ENCODE results near the gene HDAC4. TPM values are rescaled to one million over a fixed set of nuclear protein-coding genes. Genes with fewer than 3 reads are reported as not detected.

Gene HDAC4
- total and polyA plus RNA-seq, 3 donors from 2014 or later, result 29.0 to 67.5 (median 58.7) TPM

GRCh38 chr2:239339726-239340601 lies 60.9 kb downstream of the HDAC4 start:
- no peak overlapping the region for H3K4me3 ChIP-seq
- H3K36me3 ChIP-seq (ENCODE audit: low read depth, missing control alignments), result no peaks in the 10 kb centered on the region
- no peak overlapping the region for H3K27ac ChIP-seq
- TF ChIP-seq, protein P1, sequence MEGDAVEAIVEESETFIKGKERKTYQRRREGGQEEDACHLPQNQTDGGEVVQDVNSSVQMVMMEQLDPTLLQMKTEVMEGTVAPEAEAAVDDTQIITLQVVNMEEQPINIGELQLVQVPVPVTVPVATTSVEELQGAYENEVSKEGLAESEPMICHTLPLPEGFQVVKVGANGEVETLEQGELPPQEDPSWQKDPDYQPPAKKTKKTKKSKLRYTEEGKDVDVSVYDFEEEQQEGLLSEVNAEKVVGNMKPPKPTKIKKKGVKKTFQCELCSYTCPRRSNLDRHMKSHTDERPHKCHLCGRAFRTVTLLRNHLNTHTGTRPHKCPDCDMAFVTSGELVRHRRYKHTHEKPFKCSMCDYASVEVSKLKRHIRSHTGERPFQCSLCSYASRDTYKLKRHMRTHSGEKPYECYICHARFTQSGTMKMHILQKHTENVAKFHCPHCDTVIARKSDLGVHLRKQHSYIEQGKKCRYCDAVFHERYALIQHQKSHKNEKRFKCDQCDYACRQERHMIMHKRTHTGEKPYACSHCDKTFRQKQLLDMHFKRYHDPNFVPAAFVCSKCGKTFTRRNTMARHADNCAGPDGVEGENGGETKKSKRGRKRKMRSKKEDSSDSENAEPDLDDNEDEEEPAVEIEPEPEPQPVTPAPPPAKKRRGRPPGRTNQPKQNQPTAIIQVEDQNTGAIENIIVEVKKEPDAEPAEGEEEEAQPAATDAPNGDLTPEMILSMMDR (IDR thresholded peaks at IDR 0.05), result no peak
- no peak for TF ChIP-seq POLR2A (IDR thresholded peaks at IDR 0.05)
- H3K4me1 ChIP-seq, result peaks cover 11% of the 10 kb centered on the region
- 90 to 96% methylated on average over 7 of the region's 7 CpGs for WGBS, 2 donors
- no peak for DNase-seq
- no peaks in the 10 kb centered on the region for H3K9me3 ChIP-seq
- intact Hi-C loops (cut with DNase I; ENCODE audit: low total_unique reads), result no loop called here
- H3K27me3 ChIP-seq, result no peaks in the 10 kb centered on the region

DNA sequence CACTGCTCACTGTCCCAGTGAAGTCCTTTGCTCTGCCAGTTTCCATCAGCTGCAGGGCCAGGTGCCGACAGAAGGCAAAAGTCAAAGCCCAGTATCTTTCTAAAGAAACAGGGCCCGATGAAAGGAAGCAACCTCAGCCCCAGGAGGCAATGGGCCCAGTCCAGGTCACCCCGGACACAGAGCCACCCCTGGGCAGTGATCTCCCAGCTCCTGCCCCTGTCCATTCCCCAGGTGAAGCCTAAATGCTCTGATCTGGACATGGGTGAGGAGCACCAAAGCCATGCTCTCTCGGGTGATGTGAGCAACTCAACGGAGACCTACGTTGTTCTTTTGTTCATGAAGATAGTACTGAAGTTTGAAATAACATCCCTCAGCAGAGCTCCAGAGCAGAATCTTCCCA lies 61.6 kb downstream of the HDAC4 start:
- no peak for TF ChIP-seq POLR2A (IDR thresholded peaks at IDR 0.05)
- TF ChIP-seq, protein P1 (IDR thresholded peaks at IDR 0.05), result no peak
- no peaks in the 10 kb centered on the region for H3K36me3 ChIP-seq (ENCODE audit: low read depth, missing control alignments)
- intact Hi-C loops (cut with DNase I; ENCODE audit: low total_unique reads), result no loop called here
- H3K27me3 ChIP-seq, result no peaks in the 10 kb centered on the region
- H3K9me3 ChIP-seq, result no peaks in the 10 kb centered on the region
- no peak overlapping the region for H3K27ac ChIP-seq
- WGBS, 2 donors, result 86 to 97% methylated on average over 5 to 6 of the region's 6 CpGs
- H3K4me1 ChIP-seq, result peaks cover 11% of the 10 kb centered on the region
- DNase-seq, result no peak
- no peak overlapping the region for H3K4me3 ChIP-seq

GRCh38 chr2:239337877-239338484 lies 62.8 kb downstream of the HDAC4 start:
- H3K9me3 ChIP-seq, result no peaks in the 10 kb centered on the region
- H3K27me3 ChIP-seq, result no peaks in the 10 kb centered on the region
- H3K36me3 ChIP-seq (ENCODE audit: low read depth, missing control alignments), result no peaks in the 10 kb centered on the region
- 67 to 74% methylated on average over 15 of the region's 15 CpGs for WGBS, 2 donors
- peaks cover 11% of the 10 kb centered on the region for H3K4me1 ChIP-seq
- no peak for TF ChIP-seq POLR2A (IDR thresholded peaks at IDR 0.05)
- TF ChIP-seq, protein P1 (IDR thresholded peaks at IDR 0.05), result no peak
- intact Hi-C loops (cut with DNase I; ENCODE audit: low total_unique reads), result no loop called here
- H3K4me3 ChIP-seq, result no peak overlapping the region
- no peak overlapping the region for H3K27ac ChIP-seq
- DNase-seq, result no peak

DNA sequence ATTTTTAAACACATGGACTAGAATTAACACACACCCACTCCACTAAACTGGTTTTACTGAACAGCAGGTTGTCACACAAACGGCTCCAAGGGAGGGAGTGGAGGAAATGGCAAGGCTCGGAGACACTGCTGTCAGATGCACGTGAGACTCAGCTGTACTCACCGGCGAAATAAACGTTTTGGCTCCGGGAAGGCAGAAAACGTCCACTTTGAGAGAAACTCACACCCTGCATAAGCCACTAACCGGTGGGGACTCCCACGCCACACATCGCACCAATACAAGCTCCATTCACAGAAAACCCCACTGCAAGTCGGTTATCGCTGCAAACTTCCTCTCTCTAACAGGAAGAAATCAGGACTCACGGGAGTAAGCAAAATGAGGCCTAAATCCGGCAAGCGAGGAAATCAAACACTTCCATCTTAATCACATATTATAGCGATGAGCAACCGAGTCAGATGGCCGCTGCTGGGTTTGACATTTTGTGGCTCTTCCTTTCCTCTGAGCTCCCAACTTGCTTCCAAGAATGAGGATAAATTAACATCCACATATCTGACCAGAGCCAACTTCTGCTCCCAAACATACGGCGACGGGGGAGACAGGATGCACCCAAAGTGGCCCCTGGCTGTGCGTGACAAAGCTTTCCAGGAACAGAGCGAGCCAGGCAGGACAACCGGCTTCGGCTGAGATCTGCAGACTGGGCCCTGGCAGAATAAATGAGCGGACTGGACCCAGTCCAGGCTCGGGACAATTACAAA lies 63.5 kb downstream of the HDAC4 start:
- Histone ChIP-seq H3K27me3 (no peaks in the 10 kb centered on the region), H3K27ac (no peak overlapping the region), H3K9me3 (no peaks in the 10 kb centered on the region), H3K36me3 (ENCODE audit: low read depth, missing control alignments) (no peaks in the 10 kb centered on the region), H3K4me1 (peaks cover 11% of the 10 kb centered on the region), H3K4me3 (no peak overlapping the region)
- TF ChIP-seq POLR2A (IDR thresholded peaks at IDR 0.05), result no peak
- TF ChIP-seq, protein P1 (IDR thresholded peaks at IDR 0.05), result no peak
- WGBS, 2 donors, result 55 to 75% methylated on average over 28 of the region's 28 CpGs
- intact Hi-C loops (cut with DNase I; ENCODE audit: low total_unique reads), result no loop called here
- no peak for DNase-seq

Data from testis (tissue), 3 donors.